Type B pancreatic cell (in vitro differentiated cells): ENCODE data around the gene CHST15. TPM values are rescaled to one million over a fixed set of nuclear protein-coding genes. Genes with fewer than 3 reads are reported as not detected.
A peak's percentile ranks its signal among the peaks of the same experiment; 100 is the strongest.

Source experiments
- DNase-seq: peaks from one replicate; pipeline ENCODE4 v3.0.0; 2021; ENCODE audit warnings: mixed read lengths; ENCODE audit not compliant: unreplicated experiment; ENCODE audit errors: extremely low spot score
- H3K27ac Mint-ChIP-seq: 2 replicates; pipeline ENCODE4 v1.8.0; 2021; ENCODE audit warnings: mild to moderate bottlenecking, mixed read lengths
- H3K27me3 Mint-ChIP-seq: 2 replicates; pipeline ENCODE4 v1.8.0; 2021; ENCODE audit warnings: mixed read lengths
- H3K36me3 Mint-ChIP-seq: 2 replicates; pipeline ENCODE4 v1.8.0; 2021; ENCODE audit warnings: mixed read lengths
- H3K4me1 Mint-ChIP-seq: one replicate; pipeline ENCODE4 v1.8.0; 2021; ENCODE audit warnings: mixed read lengths; ENCODE audit not compliant: unreplicated experiment
- H3K4me3 Mint-ChIP-seq: 2 replicates; pipeline ENCODE4 v1.8.0; 2021; ENCODE audit warnings: mild to moderate bottlenecking, mixed read lengths
- H3K9me3 Mint-ChIP-seq: 2 replicates; pipeline ENCODE4 v1.8.0; 2021; ENCODE audit warnings: mixed read lengths
- CTCF ChIP-seq: fragments of 200-600 bp; sonication (generic); conservative IDR thresholded peaks from 2 replicates; pipeline ENCODE4 v1.5.0; 2021; ENCODE audit warnings: antibody characterized with exemption, mild to moderate bottlenecking
- total RNA-seq: library from RNA; stranded (reverse); gene quantifications from 2 replicates; pipeline ENCODE4 v1.2.1, GENCODE V29; 2021; ENCODE audit warnings: low replicate concordance

CHST15 gene
- total RNA-seq, 1 donor from 2014 or later = 22.9 TPM

- Mint-ChIP-seq H3K9me3 (no peaks in the 10 kb centered on the region), H3K4me1 (peaks cover 18% of the 10 kb centered on the region), H3K27ac (peak overlapping the region; percentile 76), H3K36me3 (peaks cover 7% of the 10 kb centered on the region), H3K4me3 (no peak overlapping the region), H3K27me3 (peaks cover 21% of the 10 kb centered on the region)
- TF ChIP-seq CTCF = no peak
- no peak for DNase-seq
These were observed 94.9 kb downstream of the CHST15 start for GRCh38 chr10:123998197-123999141.

DNA sequence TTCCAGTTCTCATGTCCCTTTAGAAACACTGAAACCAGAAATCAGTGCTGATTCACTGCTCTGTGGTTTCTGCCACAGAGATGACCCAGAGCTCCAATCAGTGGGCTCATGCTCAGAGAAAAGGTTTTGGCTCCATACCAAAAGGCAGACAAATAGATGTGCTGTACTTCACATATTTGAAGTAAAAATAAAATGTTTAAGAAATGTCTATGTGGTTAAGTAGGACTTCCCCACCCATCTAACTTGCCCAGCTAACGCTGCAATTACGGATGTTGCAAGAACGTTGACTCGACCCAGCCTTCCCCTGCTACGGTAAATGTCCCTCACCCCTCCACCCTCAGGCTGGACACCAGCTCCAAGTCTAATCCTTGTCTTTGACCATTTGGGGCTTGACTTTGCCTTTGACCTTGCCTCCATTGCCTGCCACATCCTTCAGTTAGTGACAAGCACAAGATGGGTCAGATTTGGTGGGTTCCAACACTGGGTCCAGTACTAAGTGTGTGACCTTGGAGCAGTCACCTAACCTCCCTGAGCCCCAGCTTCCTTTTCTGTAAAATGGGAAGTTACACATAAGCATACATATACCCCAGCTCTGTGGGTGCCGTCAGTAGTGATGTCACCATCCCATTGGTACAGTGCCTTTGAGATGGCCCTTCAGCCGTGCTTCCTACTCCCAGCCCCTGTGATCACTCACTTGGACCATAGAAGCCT lies 95.8 kb downstream of the CHST15 start:
- Mint-ChIP-seq H3K36me3 (peaks cover 7% of the 10 kb centered on the region), H3K4me3 (no peak overlapping the region), H3K27ac (peak overlapping the region; percentile 76), H3K9me3 (no peaks in the 10 kb centered on the region), H3K27me3 (peaks cover 30% of the 10 kb centered on the region), H3K4me1 (peaks cover 18% of the 10 kb centered on the region)
- no peak for TF ChIP-seq CTCF
- DNase-seq = no peak

DNA sequence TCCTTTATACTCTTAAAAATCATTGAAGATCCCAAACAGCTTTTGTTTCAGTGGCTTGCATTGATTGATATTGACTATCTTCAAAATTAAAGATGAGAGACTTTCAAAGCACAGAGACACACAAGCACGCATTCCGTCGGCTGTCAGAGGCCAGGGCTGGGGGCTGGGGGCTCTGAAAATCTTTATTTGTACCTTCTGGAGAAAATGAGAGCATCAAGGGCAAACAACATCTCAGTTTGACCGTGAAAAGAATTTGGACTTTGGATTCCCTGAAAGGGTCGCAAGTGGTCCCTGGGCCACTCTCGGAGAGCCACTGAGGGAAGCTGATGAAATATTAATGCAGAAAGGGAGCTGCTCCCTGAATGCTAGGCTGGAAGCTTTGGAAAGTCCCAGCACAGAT lies 96.4 kb downstream of the CHST15 start:
- Mint-ChIP-seq H3K4me1 (peaks cover 18% of the 10 kb centered on the region), H3K9me3 (no peaks in the 10 kb centered on the region), H3K36me3 (peaks cover 7% of the 10 kb centered on the region), H3K4me3 (no peak overlapping the region), H3K27me3 (peaks cover 33% of the 10 kb centered on the region), H3K27ac (peak overlapping the region; percentile 76)
- DNase-seq = no peak
- no peak for TF ChIP-seq CTCF

GRCh38 chr10:123996302-123996701 lies 97.1 kb downstream of the CHST15 start:
- Mint-ChIP-seq H3K27me3 (peaks cover 35% of the 10 kb centered on the region), H3K4me3 (no peak overlapping the region)
- TF ChIP-seq CTCF = no peak

DNA sequence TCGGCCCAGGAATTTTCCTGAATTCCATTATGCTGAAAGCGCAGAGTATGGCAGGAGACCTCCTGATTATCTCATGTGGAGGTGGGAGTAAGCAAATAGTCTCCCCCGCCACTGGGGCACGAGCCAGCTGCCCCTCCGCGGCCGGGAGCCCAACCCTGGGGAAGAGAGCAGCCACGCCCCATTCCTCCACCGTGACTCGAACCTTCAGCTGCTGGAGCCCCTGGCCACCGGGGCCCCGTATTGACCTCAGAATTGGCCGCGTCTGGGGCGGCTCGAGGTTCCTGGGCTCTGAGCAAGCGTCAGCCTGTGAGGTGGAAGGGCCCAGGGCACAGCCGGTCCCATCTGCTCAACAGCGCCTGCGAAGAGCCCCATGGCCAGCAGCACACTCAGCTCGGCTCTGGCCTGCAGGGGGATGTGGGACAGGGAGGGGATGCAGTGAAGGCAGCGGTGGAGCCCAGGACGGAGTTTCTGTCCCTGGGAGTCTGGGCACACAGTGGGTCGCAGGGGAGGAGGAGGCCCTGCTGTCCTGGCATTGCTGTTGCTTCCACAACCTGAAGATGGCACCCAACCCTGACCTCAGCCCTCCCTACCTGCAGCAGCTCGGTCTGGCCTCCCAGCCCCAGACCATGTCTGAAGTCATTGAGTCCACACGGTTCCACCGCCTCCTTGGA lies 97.8 kb downstream of the CHST15 start:
- Mint-ChIP-seq H3K4me1 (peaks cover 18% of the 10 kb centered on the region), H3K36me3 (peaks cover 4% of the 10 kb centered on the region), H3K27me3 (peaks cover 42% of the 10 kb centered on the region), H3K4me3 (peak overlapping the region; percentile 79), H3K27ac (peak overlapping the region; percentile 81), H3K9me3 (no peaks in the 10 kb centered on the region)
- no peak for DNase-seq
- TF ChIP-seq CTCF = peak; percentile 59

More at GRCh38 chr10:123996302-123996701, 97.1 kb downstream of the CHST15 start:
- DNase-seq = no peak
- H3K36me3 Mint-ChIP-seq = peaks cover 1% of the 10 kb centered on the region
- peak overlapping the region; percentile 58 for H3K27ac Mint-ChIP-seq
- H3K9me3 Mint-ChIP-seq = no peaks in the 10 kb centered on the region
- H3K4me1 Mint-ChIP-seq = peaks cover 18% of the 10 kb centered on the region
